Measurements from ENCODE around the gene RPS27.
A peak's percentile ranks its signal among the peaks of the same experiment; 100 is the strongest.

RPS27 gene

DNA sequence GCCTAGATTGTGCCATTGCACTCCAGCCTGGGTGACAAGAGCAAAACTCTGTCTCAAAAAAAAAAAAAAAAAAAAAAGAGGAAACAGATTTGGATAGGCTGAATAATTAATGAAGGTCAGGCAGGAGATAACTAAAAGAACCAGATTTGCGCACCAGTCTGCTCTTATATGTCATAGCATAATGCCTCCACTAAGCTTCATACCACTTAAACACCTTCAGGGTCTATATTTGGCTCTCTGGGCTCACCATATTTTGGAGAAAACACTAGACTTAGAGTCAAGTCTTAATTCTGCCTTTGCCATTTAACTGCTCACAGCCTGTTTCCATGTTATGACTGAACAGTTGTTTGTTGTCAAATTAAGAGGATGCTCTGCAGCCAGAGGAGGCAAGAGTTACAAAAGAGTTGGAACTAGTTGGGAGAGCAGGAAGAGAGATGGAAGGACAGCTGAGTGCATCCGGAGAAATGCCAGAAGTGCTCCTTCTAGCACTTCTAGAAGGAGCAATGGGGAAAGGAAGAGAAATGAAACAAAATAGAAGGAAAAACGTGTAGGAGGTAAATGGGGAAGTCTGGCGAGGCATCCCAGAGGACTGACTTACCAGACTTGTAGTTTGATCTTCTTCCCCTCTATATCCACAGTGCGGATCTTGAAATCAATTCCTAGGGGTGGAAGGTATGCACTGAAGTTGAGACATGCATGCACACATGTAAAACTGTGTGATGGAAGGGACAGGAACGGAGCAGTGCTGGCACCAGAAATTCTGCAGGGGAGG, 6.3 kb upstream of the RPS27 start:
- TF ChIP-seq, protein P1, sequence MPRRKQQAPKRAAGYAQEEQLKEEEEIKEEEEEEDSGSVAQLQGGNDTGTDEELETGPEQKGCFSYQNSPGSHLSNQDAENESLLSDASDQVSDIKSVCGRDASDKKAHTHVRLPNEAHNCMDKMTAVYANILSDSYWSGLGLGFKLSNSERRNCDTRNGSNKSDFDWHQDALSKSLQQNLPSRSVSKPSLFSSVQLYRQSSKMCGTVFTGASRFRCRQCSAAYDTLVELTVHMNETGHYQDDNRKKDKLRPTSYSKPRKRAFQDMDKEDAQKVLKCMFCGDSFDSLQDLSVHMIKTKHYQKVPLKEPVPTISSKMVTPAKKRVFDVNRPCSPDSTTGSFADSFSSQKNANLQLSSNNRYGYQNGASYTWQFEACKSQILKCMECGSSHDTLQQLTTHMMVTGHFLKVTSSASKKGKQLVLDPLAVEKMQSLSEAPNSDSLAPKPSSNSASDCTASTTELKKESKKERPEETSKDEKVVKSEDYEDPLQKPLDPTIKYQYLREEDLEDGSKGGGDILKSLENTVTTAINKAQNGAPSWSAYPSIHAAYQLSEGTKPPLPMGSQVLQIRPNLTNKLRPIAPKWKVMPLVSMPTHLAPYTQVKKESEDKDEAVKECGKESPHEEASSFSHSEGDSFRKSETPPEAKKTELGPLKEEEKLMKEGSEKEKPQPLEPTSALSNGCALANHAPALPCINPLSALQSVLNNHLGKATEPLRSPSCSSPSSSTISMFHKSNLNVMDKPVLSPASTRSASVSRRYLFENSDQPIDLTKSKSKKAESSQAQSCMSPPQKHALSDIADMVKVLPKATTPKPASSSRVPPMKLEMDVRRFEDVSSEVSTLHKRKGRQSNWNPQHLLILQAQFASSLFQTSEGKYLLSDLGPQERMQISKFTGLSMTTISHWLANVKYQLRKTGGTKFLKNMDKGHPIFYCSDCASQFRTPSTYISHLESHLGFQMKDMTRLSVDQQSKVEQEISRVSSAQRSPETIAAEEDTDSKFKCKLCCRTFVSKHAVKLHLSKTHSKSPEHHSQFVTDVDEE (CRISPR knock-in tag; IDR thresholded peaks at IDR 0.05): no peak
- TF ChIP-seq POU6F1 (CRISPR knock-in tag; IDR thresholded peaks at IDR 0.05; ENCODE audit: borderline replicate concordance, low read depth): no peak
- TF ChIP-seq ZFP3 (CRISPR knock-in tag; IDR thresholded peaks at IDR 0.05): no peak
- no peak for TF ChIP-seq ZNF70 (CRISPR knock-in tag; IDR thresholded peaks at IDR 0.05)
- TF ChIP-seq, protein P2, sequence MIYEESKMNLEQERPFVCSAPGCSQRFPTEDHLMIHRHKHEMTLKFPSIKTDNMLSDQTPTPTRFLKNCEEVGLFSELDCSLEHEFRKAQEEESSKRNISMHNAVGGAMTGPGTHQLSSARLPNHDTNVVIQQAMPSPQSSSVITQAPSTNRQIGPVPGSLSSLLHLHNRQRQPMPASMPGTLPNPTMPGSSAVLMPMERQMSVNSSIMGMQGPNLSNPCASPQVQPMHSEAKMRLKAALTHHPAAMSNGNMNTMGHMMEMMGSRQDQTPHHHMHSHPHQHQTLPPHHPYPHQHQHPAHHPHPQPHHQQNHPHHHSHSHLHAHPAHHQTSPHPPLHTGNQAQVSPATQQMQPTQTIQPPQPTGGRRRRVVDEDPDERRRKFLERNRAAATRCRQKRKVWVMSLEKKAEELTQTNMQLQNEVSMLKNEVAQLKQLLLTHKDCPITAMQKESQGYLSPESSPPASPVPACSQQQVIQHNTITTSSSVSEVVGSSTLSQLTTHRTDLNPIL (CRISPR knock-in tag; IDR thresholded peaks at IDR 0.05; ENCODE audit: low read depth): no peak
- TF ChIP-seq ARNTL (CRISPR knock-in tag; IDR thresholded peaks at IDR 0.05; ENCODE audit: borderline replicate concordance, low read depth): no peak
- no peak for TF ChIP-seq TCF4 (CRISPR knock-in tag; IDR thresholded peaks at IDR 0.05; ENCODE audit: borderline replicate concordance)
- TF ChIP-seq ZNF8 (CRISPR knock-in tag; IDR thresholded peaks at IDR 0.05): no peak
- TF ChIP-seq, protein P3, sequence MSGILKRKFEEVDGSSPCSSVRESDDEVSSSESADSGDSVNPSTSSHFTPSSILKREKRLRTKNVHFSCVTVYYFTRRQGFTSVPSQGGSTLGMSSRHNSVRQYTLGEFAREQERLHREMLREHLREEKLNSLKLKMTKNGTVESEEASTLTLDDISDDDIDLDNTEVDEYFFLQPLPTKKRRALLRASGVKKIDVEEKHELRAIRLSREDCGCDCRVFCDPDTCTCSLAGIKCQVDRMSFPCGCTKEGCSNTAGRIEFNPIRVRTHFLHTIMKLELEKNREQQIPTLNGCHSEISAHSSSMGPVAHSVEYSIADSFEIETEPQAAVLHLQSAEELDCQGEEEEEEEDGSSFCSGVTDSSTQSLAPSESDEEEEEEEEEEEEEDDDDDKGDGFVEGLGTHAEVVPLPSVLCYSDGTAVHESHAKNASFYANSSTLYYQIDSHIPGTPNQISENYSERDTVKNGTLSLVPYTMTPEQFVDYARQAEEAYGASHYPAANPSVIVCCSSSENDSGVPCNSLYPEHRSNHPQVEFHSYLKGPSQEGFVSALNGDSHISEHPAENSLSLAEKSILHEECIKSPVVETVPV (CRISPR knock-in tag; IDR thresholded peaks at IDR 0.05): no peak
- no peak for TF ChIP-seq ESRRG (CRISPR knock-in tag; IDR thresholded peaks at IDR 0.05)
- no peak for TF ChIP-seq TOX (CRISPR knock-in tag; IDR thresholded peaks at IDR 0.05; ENCODE audit: borderline replicate concordance)
- no peak for TF ChIP-seq OSR1 (CRISPR knock-in tag; IDR thresholded peaks at IDR 0.05)
- no peak for TF ChIP-seq ZNF565 (CRISPR knock-in tag; conservative IDR thresholded peaks at IDR 0.05; ENCODE audit: low read depth)
- TF ChIP-seq ZFP30 (CRISPR knock-in tag; IDR thresholded peaks at IDR 0.05): no peak
- TF ChIP-seq, protein P4, sequence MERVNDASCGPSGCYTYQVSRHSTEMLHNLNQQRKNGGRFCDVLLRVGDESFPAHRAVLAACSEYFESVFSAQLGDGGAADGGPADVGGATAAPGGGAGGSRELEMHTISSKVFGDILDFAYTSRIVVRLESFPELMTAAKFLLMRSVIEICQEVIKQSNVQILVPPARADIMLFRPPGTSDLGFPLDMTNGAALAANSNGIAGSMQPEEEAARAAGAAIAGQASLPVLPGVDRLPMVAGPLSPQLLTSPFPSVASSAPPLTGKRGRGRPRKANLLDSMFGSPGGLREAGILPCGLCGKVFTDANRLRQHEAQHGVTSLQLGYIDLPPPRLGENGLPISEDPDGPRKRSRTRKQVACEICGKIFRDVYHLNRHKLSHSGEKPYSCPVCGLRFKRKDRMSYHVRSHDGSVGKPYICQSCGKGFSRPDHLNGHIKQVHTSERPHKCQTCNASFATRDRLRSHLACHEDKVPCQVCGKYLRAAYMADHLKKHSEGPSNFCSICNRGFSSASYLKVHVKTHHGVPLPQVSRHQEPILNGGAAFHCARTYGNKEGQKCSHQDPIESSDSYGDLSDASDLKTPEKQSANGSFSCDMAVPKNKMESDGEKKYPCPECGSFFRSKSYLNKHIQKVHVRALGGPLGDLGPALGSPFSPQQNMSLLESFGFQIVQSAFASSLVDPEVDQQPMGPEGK (CRISPR knock-in tag; IDR thresholded peaks at IDR 0.05; ENCODE audit: borderline replicate concordance): no peak
- no peak for TF ChIP-seq ZC3H10 (CRISPR knock-in tag; IDR thresholded peaks at IDR 0.05)
- no peak for TF ChIP-seq SNAI2 (CRISPR knock-in tag; IDR thresholded peaks at IDR 0.05)
- TF ChIP-seq CSDC2 (CRISPR knock-in tag; IDR thresholded peaks at IDR 0.05): no peak
- TF ChIP-seq RARB (CRISPR knock-in tag; IDR thresholded peaks at IDR 0.05): no peak
- no peak for TF ChIP-seq GLIS3 (CRISPR knock-in tag; IDR thresholded peaks at IDR 0.05)
- ATAC-seq: no peak

GRCh38 chr1:153985341-153985912, 5.1 kb upstream of the RPS27 start:
- TF ChIP-seq TOX (CRISPR knock-in tag; IDR thresholded peaks at IDR 0.05; ENCODE audit: borderline replicate concordance) (no peak), ESRRG (CRISPR knock-in tag; IDR thresholded peaks at IDR 0.05) (no peak), ZFP3 (CRISPR knock-in tag; IDR thresholded peaks at IDR 0.05) (no peak)
- peak; percentile 7 for ATAC-seq
